HepG2 (cell line): Measurements from ENCODE around the gene NYAP2. TPM values are rescaled to one million over a fixed set of nuclear protein-coding genes. Genes with fewer than 3 reads are reported as not detected.

Experiments used
- ATF7 ChIP-seq, 2 experiments: fragments of 450-650 bp in 1 of 2; sonication (generic) in 1 of 2; formaldehyde crosslinking in 1 of 2; IDR thresholded peaks; 2 replicates each; pipeline versions ENCODE4 v1.4.0 to v1.6.1; 2016 to 2020; ENCODE audit warnings: antibody characterized with exemption in 1 of 2, mild to moderate bottlenecking in 1 of 2, missing genetic modification reagents in 1 of 2
- DMAP1 ChIP-seq: IDR thresholded peaks from 2 replicates; pipeline ENCODE4 v1.6.1; 2016
- GATAD1 ChIP-seq: IDR thresholded peaks from 2 replicates; pipeline ENCODE4 v1.6.1; 2016; ENCODE audit warnings: missing genetic modification reagents, missing compliant biosample characterization
- HMG20B ChIP-seq: conservative IDR thresholded peaks from 2 replicates; pipeline ENCODE4 v1.6.1; 2016; ENCODE audit warnings: missing genetic modification reagents, missing compliant biosample characterization
- MAFK ChIP-seq, 2 experiments: IDR thresholded peaks in 1 of 2; conservative IDR thresholded peaks in 1 of 2; 2 replicates each; pipeline ENCODE4 v1.6.1; 2011; ENCODE audit warnings: improper control_type of control experiment in 2 of 2, low read length in 2 of 2
- SRSF1 ChIP-seq: fragments of 200-400 bp; formaldehyde crosslinking; optimal IDR thresholded peaks from 2 replicates; pipeline ENCODE3; 2017; ENCODE audit warnings: mild to moderate bottlenecking, low read depth, low read length, moderate library complexity
- TBL1XR1 ChIP-seq: fragments of 150-350 bp; IDR thresholded peaks from 2 replicates; pipeline ENCODE4 v1.6.1; 2014; ENCODE audit warnings: borderline replicate concordance, low read length; ENCODE audit not compliant: partially characterized antibody
- ZFP37 ChIP-seq: sonication (generic); formaldehyde crosslinking; IDR thresholded peaks from 2 replicates; pipeline ENCODE4 v1.4.0; 2020; ENCODE audit warnings: missing genetic modification reagents, borderline replicate concordance
- ZNF337 ChIP-seq: sonication (generic); formaldehyde crosslinking; IDR thresholded peaks from 2 replicates; pipeline ENCODE4 v1.5.1; 2020; ENCODE audit warnings: missing genetic modification reagents, low read depth, mild to moderate bottlenecking, borderline replicate concordance
- polyA plus RNA-seq, 8 experiments: library from polyadenylated mRNA; depleted of rRNA in 3 of 8; stranded (reverse) in 7 of 8; unstranded in 1 of 8; fragments of >200 nt; fragmentation: Illumina TruSeq in 4 of 8; extraction: Trizol in 4 of 8; gene quantifications; 2 replicates each; pipeline versions ENCODE4 v1.2.1 to v1.2.3, GENCODE V29; 2011 to 2016; ENCODE audit warnings: low read depth in 4 of 8, missing spikeins in 1 of 8, mixed read lengths in 1 of 8; ENCODE audit not compliant: insufficient read depth in 1 of 8
- total RNA-seq, 5 experiments: library from RNA; depleted of rRNA; stranded (reverse); fragments of >200 nt; fragmentation: Illumina TruSeq; extraction: Trizol; gene quantifications; 2 replicates each; pipeline ENCODE4 v1.2.3, GENCODE V29; 2016; ENCODE audit warnings: low read depth in 1 of 5
- TF ChIP-seq, protein P1 (sequence below): sonication (generic); formaldehyde crosslinking; IDR thresholded peaks from 2 replicates; pipeline ENCODE4 v1.5.0; 2020; ENCODE audit warnings: mild to moderate bottlenecking, missing genetic modification reagents
- TF ChIP-seq, protein P2 (sequence below): sonication (generic); formaldehyde crosslinking; IDR thresholded peaks from 2 replicates; pipeline ENCODE4 v1.4.0; 2020; ENCODE audit warnings: missing genetic modification reagents
- TF ChIP-seq, protein P3 (sequence below): sonication (generic); formaldehyde crosslinking; IDR thresholded peaks from 2 replicates; pipeline ENCODE4 v1.4.0; 2020; ENCODE audit warnings: mild to moderate bottlenecking, missing genetic modification reagents
- TF ChIP-seq, protein P4 (sequence below): sonication (generic); formaldehyde crosslinking; IDR thresholded peaks from 2 replicates; pipeline ENCODE4 v1.4.0; 2020; ENCODE audit warnings: mild to moderate bottlenecking, low read depth, missing genetic modification reagents

NYAP2 gene
- total and polyA plus RNA-seq, 2 of the 13 experiments (the other 11 are each of a cell fraction or from before 2014, with no cell fraction given) = not detected

DNA sequence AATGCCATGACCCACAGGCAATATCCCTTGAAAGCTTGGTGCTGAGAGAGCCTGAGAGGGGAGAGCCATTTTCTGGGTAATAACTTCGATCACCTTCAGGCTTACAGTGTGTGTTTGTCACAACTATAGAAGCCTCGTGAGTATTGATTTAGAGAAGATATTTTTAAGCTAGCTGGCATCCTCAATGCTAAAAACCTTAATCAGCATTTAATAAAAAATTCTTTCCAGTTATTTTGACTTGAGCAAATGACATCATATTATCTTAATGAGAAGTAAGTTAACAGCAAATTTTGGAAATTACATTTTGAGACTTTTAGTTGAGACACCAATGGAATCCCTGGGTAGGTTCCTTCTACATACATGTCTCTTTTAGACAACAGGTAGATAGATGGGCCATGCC lies 283.7 kb downstream of the NYAP2 start (continued):
- TF ChIP-seq, protein P1, sequence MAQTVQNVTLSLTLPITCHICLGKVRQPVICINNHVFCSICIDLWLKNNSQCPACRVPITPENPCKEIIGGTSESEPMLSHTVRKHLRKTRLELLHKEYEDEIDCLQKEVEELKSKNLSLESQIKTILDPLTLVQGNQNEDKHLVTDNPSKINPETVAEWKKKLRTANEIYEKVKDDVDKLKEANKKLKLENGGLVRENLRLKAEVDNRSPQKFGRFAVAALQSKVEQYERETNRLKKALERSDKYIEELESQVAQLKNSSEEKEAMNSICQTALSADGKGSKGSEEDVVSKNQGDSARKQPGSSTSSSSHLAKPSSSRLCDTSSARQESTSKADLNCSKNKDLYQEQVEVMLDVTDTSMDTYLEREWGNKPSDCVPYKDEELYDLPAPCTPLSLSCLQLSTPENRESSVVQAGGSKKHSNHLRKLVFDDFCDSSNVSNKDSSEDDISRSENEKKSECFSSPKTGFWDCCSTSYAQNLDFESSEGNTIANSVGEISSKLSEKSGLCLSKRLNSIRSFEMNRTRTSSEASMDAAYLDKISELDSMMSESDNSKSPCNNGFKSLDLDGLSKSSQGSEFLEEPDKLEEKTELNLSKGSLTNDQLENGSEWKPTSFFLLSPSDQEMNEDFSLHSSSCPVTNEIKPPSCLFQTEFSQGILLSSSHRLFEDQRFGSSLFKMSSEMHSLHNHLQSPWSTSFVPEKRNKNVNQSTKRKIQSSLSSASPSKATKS (CRISPR knock-in tag) = no peak
- TF ChIP-seq SRSF1 (no peak), ZNF337 (CRISPR knock-in tag) (no peak), MAFK (conservative IDR thresholded peaks at IDR 0.05 in 1 of 2, IDR thresholded peaks at IDR 0.05 in 1 of 2; ENCODE audit: low read length in 2 of 2) (peak; percentile 77 to 88), GATAD1 (CRISPR knock-in tag) (no peak), HMG20B (CRISPR knock-in tag) (no peak), DMAP1 (CRISPR knock-in tag) (no peak), ZFP37 (CRISPR knock-in tag) (no peak), ATF7 (IDR thresholded peaks at IDR 0.05) (0 out of 2 replicates have a peak, but pooled peaks have one; percentile 11), ATF7 (CRISPR knock-in tag; IDR thresholded peaks at IDR 0.05) (no peak), TBL1XR1 (no peak)
- TF ChIP-seq, protein P2, sequence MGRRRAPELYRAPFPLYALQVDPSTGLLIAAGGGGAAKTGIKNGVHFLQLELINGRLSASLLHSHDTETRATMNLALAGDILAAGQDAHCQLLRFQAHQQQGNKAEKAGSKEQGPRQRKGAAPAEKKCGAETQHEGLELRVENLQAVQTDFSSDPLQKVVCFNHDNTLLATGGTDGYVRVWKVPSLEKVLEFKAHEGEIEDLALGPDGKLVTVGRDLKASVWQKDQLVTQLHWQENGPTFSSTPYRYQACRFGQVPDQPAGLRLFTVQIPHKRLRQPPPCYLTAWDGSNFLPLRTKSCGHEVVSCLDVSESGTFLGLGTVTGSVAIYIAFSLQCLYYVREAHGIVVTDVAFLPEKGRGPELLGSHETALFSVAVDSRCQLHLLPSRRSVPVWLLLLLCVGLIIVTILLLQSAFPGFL (CRISPR knock-in tag) = no peak
- TF ChIP-seq, protein P3, sequence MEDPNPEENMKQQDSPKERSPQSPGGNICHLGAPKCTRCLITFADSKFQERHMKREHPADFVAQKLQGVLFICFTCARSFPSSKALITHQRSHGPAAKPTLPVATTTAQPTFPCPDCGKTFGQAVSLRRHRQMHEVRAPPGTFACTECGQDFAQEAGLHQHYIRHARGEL (CRISPR knock-in tag) = no peak
- TF ChIP-seq, protein P4, sequence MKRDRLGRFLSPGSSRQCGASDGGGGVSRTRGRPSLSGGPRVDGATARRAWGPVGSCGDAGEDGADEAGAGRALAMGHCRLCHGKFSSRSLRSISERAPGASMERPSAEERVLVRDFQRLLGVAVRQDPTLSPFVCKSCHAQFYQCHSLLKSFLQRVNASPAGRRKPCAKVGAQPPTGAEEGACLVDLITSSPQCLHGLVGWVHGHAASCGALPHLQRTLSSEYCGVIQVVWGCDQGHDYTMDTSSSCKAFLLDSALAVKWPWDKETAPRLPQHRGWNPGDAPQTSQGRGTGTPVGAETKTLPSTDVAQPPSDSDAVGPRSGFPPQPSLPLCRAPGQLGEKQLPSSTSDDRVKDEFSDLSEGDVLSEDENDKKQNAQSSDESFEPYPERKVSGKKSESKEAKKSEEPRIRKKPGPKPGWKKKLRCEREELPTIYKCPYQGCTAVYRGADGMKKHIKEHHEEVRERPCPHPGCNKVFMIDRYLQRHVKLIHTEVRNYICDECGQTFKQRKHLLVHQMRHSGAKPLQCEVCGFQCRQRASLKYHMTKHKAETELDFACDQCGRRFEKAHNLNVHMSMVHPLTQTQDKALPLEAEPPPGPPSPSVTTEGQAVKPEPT (CRISPR knock-in tag) = no peak
